HCT116 (cell line): ENCODE results near the gene ATG5. TPM values are rescaled to one million over a fixed set of nuclear protein-coding genes. Genes with fewer than 3 reads are reported as not detected.

ENCODE experiments used
- ATAC-seq: fragments of 200-7000 bp; cut with Tn5 transposase; 2 replicates; pipeline ENCODE4 v1.9.1; 2020; ENCODE audit warnings: mild to moderate bottlenecking, moderate library complexity
- BruUV-seq: library from RNA; stranded (reverse); fragments of 400-500 nt; replicated peaks from 2 replicates; lab custom pipeline; 2021; lab: Mats Ljungman, UMichigan
- CTCF ChIA-PET: fragments of 300-600 bp; sonication (Branson Sonifier 250); formaldehyde crosslinking; loops from one replicate; lab custom pipeline; 2021; ENCODE audit warnings: antibody characterized with exemption; lab: Charles Lee
- POLR2A ChIA-PET: fragments of 300-600, 350-600 bp; sonication (Branson Sonifier 250); formaldehyde crosslinking; loops from one replicate; lab custom pipeline; 2021; ENCODE audit warnings: antibody characterized with exemption; lab: Charles Lee
- RAD21 ChIA-PET, 2 experiments: fragments of 300-600 bp; sonication (Branson Sonifier 250); formaldehyde crosslinking; loops; one replicate each; lab custom pipeline; 2023; ENCODE audit warnings: low total read pairs in 2 of 2; ENCODE audit not compliant: uncharacterized antibody in 2 of 2, unreplicated experiment in 2 of 2, low non-redundant PET in 1 of 2; lab: Charles Lee
- DNase-seq: peaks from one replicate; pipeline ENCODE4 v3.0.0-alpha.2; 2010; ENCODE audit warnings: low read depth, low spot score
- H2AFZ ChIP-seq: fragments of 200-600 bp; shearing (Covaris generic), sonication (generic); 2 replicates; pipeline ENCODE4 v1.6.1; 2017; ENCODE audit warnings: low read depth, mixed run types, mixed read lengths, antibody characterized with exemption, low read length; ENCODE audit not compliant: poor library complexity, severe bottlenecking
- H3K27ac ChIP-seq: 2 replicates; pipeline ENCODE4 v1.5.1; 2012; ENCODE audit warnings: low read depth, low read length
- H3K27me3 ChIP-seq: fragments of 200-600 bp; sonication (generic); 2 replicates; pipeline ENCODE4 v1.6.1; 2016; ENCODE audit warnings: mixed run types, low read length, mixed read lengths; ENCODE audit not compliant: insufficient read depth
- H3K36me3 ChIP-seq, 2 experiments: fragments of 200-500 bp in 1 of 2; fragments of 200-600 bp in 1 of 2; sonication (Bioruptor generic) in 1 of 2; sonication (generic) in 1 of 2; 2 replicates each; pipeline versions ENCODE4 v1.5.1 to v1.6.1; 2014 to 2016; ENCODE audit warnings: low read length in 2 of 2, inconsistent platforms in 1 of 2, mixed read lengths in 1 of 2, mixed run types in 1 of 2; ENCODE audit not compliant: insufficient read depth in 2 of 2, control insufficient read depth in 1 of 2
- H3K4me1 ChIP-seq, 2 experiments: fragments of 200-600 bp in 1 of 2; sonication (generic) in 1 of 2; 2 replicates each; pipeline versions ENCODE4 v1.5.1 to v1.6.1; 2012 to 2017; ENCODE audit warnings: low read length in 2 of 2, inconsistent platforms in 1 of 2, mild to moderate bottlenecking in 1 of 2, mixed read lengths in 1 of 2, mixed run types in 1 of 2, moderate library complexity in 1 of 2; ENCODE audit not compliant: insufficient read depth in 2 of 2, control insufficient read depth in 1 of 2
- H3K4me2 ChIP-seq: fragments of 200-600 bp; sonication (generic); 2 replicates; pipeline ENCODE4 v1.6.1; 2017; ENCODE audit warnings: mixed run types, low read length, mixed read lengths
- H3K4me3 ChIP-seq, 2 experiments: fragments of 200-600 bp in 1 of 2; sonication (generic) in 1 of 2; replicated peaks in 1 of 2; 2 replicates each; pipeline ENCODE4 v1.5.1; 2011 to 2016; ENCODE audit warnings: low read length in 2 of 2, control low read depth in 1 of 2, low read depth in 1 of 2, mild to moderate bottlenecking in 1 of 2, mixed read lengths in 1 of 2, mixed run types in 1 of 2
- H3K79me2 ChIP-seq: fragments of 200-600 bp; sonication (generic); 2 replicates; pipeline ENCODE4 v1.6.1; 2017; ENCODE audit warnings: mild to moderate bottlenecking, mixed run types, low read length, moderate library complexity, mixed read lengths; ENCODE audit not compliant: insufficient read depth
- H3K9ac ChIP-seq: fragments of 200-600 bp; sonication (generic); 2 replicates; pipeline ENCODE4 v1.6.1; 2016; ENCODE audit warnings: low read length, mixed read lengths
- H3K9me2 ChIP-seq: fragments of 200-600 bp; sonication (generic), shearing (Covaris generic); 2 replicates; pipeline ENCODE4 v1.6.1; 2017; ENCODE audit warnings: mixed run types, mild to moderate bottlenecking, moderate library complexity; ENCODE audit not compliant: insufficient read depth
- H3K9me3 ChIP-seq, 2 experiments: fragments of 200-500 bp in 1 of 2; fragments of 200-600 bp in 1 of 2; sonication (Bioruptor generic) in 1 of 2; sonication (generic) in 1 of 2; 2 replicates each; pipeline ENCODE4 v1.6.1; 2014 to 2017; ENCODE audit warnings: low read length in 2 of 2, mixed read lengths in 2 of 2, inconsistent platforms in 1 of 2, low read depth in 1 of 2, mild to moderate bottlenecking in 1 of 2, mixed run types in 1 of 2, moderate library complexity in 1 of 2; ENCODE audit not compliant: control insufficient read depth in 1 of 2, insufficient read depth in 1 of 2
- H4K20me1 ChIP-seq: fragments of 200-600 bp; sonication (generic), shearing (Covaris generic); 2 replicates; pipeline ENCODE4 v1.6.1; 2017; ENCODE audit warnings: mixed run types, mild to moderate bottlenecking, moderate library complexity; ENCODE audit not compliant: insufficient read depth
- CEBPB ChIP-seq: IDR thresholded peaks from 2 replicates; pipeline ENCODE4 v1.6.1; 2012; ENCODE audit warnings: low read depth
- POLR2A ChIP-seq: IDR thresholded peaks from 2 replicates; pipeline ENCODE4 v1.7.0; 2011; ENCODE audit warnings: borderline replicate concordance; ENCODE audit not compliant: insufficient read depth, insufficient read length; ENCODE audit errors: extremely low read depth
- SIN3A ChIP-seq: IDR thresholded peaks from 2 replicates; pipeline ENCODE4 v1.6.1; 2012; ENCODE audit warnings: low read depth
- SRF ChIP-seq: IDR thresholded peaks from 2 replicates; pipeline ENCODE4 v1.6.1; 2012; ENCODE audit warnings: low read depth
- ZFX ChIP-seq: fragments of 450-650 bp; IDR thresholded peaks from 2 replicates; pipeline ENCODE4 v1.6.1; 2017
- intact Hi-C: fragments of 100-400 bp; cut with micrococcal nuclease; formaldehyde crosslinking; loops from 2 replicates; pipeline ENCODE4 v1.10.0; 2022
- total RNA-seq: library from RNA; stranded (reverse); gene quantifications from one replicate; pipeline ENCODE4 v1.2.1, GENCODE V29; 2021; ENCODE audit not compliant: unreplicated experiment
- TF ChIP-seq, protein P1 (sequence below): IDR thresholded peaks from 2 replicates; pipeline ENCODE4 v1.6.1; 2012

Gene ATG5
- total RNA-seq, 1 experiment from 2014 or later = 39.6 TPM

DNA sequence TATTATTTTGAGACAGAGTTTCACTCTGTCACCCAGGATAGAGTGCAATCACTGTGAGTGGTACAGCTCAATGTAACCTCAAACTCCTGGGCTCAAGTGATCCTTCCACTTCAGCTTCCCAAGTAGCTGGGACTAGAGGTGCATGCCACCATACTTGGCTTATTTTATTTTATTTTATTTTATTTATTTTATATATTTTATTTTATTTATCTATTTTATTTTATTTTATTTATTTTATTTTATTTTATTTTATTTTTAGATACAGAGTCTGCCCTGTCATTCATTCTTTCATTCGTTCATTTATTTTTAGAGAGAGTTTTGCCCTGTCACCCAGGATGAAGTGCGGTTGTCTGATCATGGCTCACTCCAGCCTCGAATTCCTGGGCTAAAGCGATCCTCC, 35.5 kb downstream of the ATG5 start:
- ChIA-PET CTCF (no interaction called here), RAD21 (no interaction called here), POLR2A (no interaction called here)
- H3K4me2 ChIP-seq = no peak overlapping the region
- peaks cover 65% of the 10 kb centered on the region for H3K79me2 ChIP-seq
- H3K4me1 ChIP-seq = no peaks in the 10 kb centered on the region
- no peaks in the 10 kb centered on the region for H3K27me3 ChIP-seq
- ATAC-seq (no peak), DNase-seq (no peak)
- intact Hi-C loops = no loop called here
- H2AFZ ChIP-seq = no peak overlapping the region
- H3K9me2 ChIP-seq = no peaks in the 10 kb centered on the region
- H3K27ac ChIP-seq = no peak overlapping the region
- H3K9me3 ChIP-seq = peaks cover 0 to 3% of the 10 kb centered on the region in 2 experiments; a peak in 1 of 4 replicates
- TF ChIP-seq SRF (no peak), SIN3A (no peak), POLR2A (no peak)
- TF ChIP-seq, protein P1, sequence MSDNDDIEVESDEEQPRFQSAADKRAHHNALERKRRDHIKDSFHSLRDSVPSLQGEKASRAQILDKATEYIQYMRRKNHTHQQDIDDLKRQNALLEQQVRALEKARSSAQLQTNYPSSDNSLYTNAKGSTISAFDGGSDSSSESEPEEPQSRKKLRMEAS = no peak
- peaks cover 7 to 22% of the 10 kb centered on the region in 2 experiments; a peak in 3 of 4 replicates for H3K36me3 ChIP-seq
- H4K20me1 ChIP-seq = no peaks in the 10 kb centered on the region
- no peak overlapping the region for H3K4me3 ChIP-seq
- no peak overlapping the region for H3K9ac ChIP-seq
- no TSS peak for BruUV-seq

GRCh38 chr6:106287215-106287614, 38.3 kb downstream of the ATG5 start:
- Histone ChIP-seq H3K9me2 (no peaks in the 10 kb centered on the region), H3K27ac (no peak overlapping the region), H3K4me2 (no peak overlapping the region), H3K79me2 (peaks cover 69% of the 10 kb centered on the region), H3K9ac (no peak overlapping the region), H3K36me3 (peaks cover 7 to 20% of the 10 kb centered on the region in 2 experiments; a peak in 3 of 4 replicates), H3K9me3 (peaks cover 0 to 3% of the 10 kb centered on the region in 2 experiments; a peak in 1 of 4 replicates), H2AFZ (no peak overlapping the region), H3K27me3 (no peaks in the 10 kb centered on the region), H4K20me1 (no peaks in the 10 kb centered on the region), H3K4me1 (no peaks in the 10 kb centered on the region), H3K4me3 (no peak overlapping the region)
- ChIA-PET CTCF (no interaction called here), POLR2A (no interaction called here), RAD21 (no interaction called here)
- DNase-seq (no peak), ATAC-seq (no peak)
- BruUV-seq = no TSS peak
- TF ChIP-seq, protein P1 = no peak
- TF ChIP-seq CEBPB = no peak
- TF ChIP-seq ZFX = no peak
- intact Hi-C loops = no loop called here
